Measurements from ENCODE around the gene POGZ. TPM values are rescaled to one million over a fixed set of nuclear protein-coding genes. Genes with fewer than 3 reads are reported as not detected.

POGZ gene
- total and polyA plus RNA-seq, 2 of the 4 experiments (the other 2 are of a cell fraction) = 20.8 to 33.5 TPM

- no peak overlapping the region for H3K18ac ChIP-seq (ENCODE audit: low read depth, low read length)
- H4K91ac ChIP-seq (ENCODE audit: insufficient read depth, low read depth, low read length) = no peak overlapping the region
- no peak overlapping the region for H3K23ac ChIP-seq (ENCODE audit: low read depth, low read length)
- H2BK5ac ChIP-seq (ENCODE audit: low read depth, low read length, poor library complexity, severe bottlenecking) = no peak overlapping the region
- H4K8ac ChIP-seq (ENCODE audit: low read depth in 2 of 2, low read length in 2 of 2) = no peak overlapping the region
- no peak overlapping the region for H3K27ac ChIP-seq (ENCODE audit: insufficient read depth, low read length)
- H3K9me3 ChIP-seq (ENCODE audit: control insufficient read depth, insufficient read depth, low read length) = no peaks in the 10 kb centered on the region
- no peak overlapping the region for H2BK120ac ChIP-seq (ENCODE audit: low read depth, low read length)
- peak overlapping the region; percentile 63 for H2AK9ac ChIP-seq (replicated peaks; ENCODE audit: low read depth, low read length, poor library complexity)
- H3K4ac ChIP-seq (ENCODE audit: low read depth, low read length) = no peak overlapping the region; the same call in 1 of the 2 replicates
- H4K20me1 ChIP-seq (ENCODE audit: insufficient read depth, low read length) = no peaks in the 10 kb centered on the region
- in situ Hi-C loops (cut with MboI; ENCODE audit: low sequenced_read_pairs) (no loop called here), intact Hi-C loops (cut with micrococcal nuclease) (no loop called here), dilution Hi-C loops (cut with HindIII; ENCODE audit: low sequenced_read_pairs, unreplicated experiment) (no loop called here)
- peak overlapping the region; percentile 54; the same call in 1 of the 2 replicates for H2AK5ac ChIP-seq (ENCODE audit: low read depth, low read length)
- no peak overlapping the region for H2BK20ac ChIP-seq (ENCODE audit: low read depth, low read length)
- no peak overlapping the region for H2AFZ ChIP-seq (replicated peaks; ENCODE audit: low read length, poor library complexity)
- H3K79me1 ChIP-seq (ENCODE audit: low read depth in 1 of 2, low read length in 2 of 2) = peaks cover 0 to 10% of the 10 kb centered on the region in 2 experiments; a peak in 1 of 4 replicates
- no peak overlapping the region for H3K9ac ChIP-seq (ENCODE audit: low read depth, low read length)
- no peak overlapping the region for H2BK15ac ChIP-seq (ENCODE audit: low read depth, low read length)
- no peak overlapping the region for H3K56ac ChIP-seq (ENCODE audit: extremely low read depth, insufficient read depth, low read length)
- no peak for ATAC-seq (ENCODE audit: low read depth)
- peaks cover 1% of the 10 kb centered on the region; the same call in 1 of the 2 replicates for H3K36me3 ChIP-seq (ENCODE audit: control insufficient read depth, insufficient read depth, low read length)
- 96% methylated on average over 9 of the region's 14 CpGs; no CpG with 5 or more reads in 1 of the 2 experiments for WGBS, 2 experiments (ENCODE audit: extremely low coverage in 2 of 2, insufficient read length in 1 of 2)
- no peak for DNase-seq
- peaks cover 8% of the 10 kb centered on the region for H3K9me1 ChIP-seq (ENCODE audit: insufficient read depth, low read length)
- ChIA-PET POLR2A (ENCODE audit: unreplicated experiment) (interaction anchor here (0.6 kb wide), 1 partner anchor 60 kb away, joined by 10 read pairs; no protein-coding TSS in a partner anchor), CTCF (no interaction called here)
- no peak overlapping the region for H3K4me2 ChIP-seq (ENCODE audit: low read depth, low read length)
- H3K4me1 ChIP-seq (ENCODE audit: control insufficient read depth, insufficient read depth, low read length) = peaks cover 14% of the 10 kb centered on the region
- peaks cover 4% of the 10 kb centered on the region for H3K27me3 ChIP-seq (ENCODE audit: control insufficient read depth, insufficient read depth, low read length)
- H3K4me3 ChIP-seq (ENCODE audit: insufficient read depth, low read depth, low read length) = no peak overlapping the region
- no TSS peak for BruUV-seq (replicated peaks)
- TF ChIP-seq RCOR1 (IDR thresholded peaks at IDR 0.05; ENCODE audit: insufficient replicate concordance, low read length) = no peak
- no peak for TF ChIP-seq RAD21 (IDR thresholded peaks at IDR 0.05; ENCODE audit: low read length)
- TF ChIP-seq POLR2A (IDR thresholded peaks at IDR 0.05; ENCODE audit: low read depth, low read length) = no peak
- no peak for TF ChIP-seq CEBPB (IDR thresholded peaks at IDR 0.05; ENCODE audit: low read depth, low read length)
- H3K14ac ChIP-seq (replicated peaks; ENCODE audit: low read depth, low read length) = no peak overlapping the region
- H4K5ac ChIP-seq (ENCODE audit: low read depth, low read length) = no peak overlapping the region
Observed at GRCh38 chr1:151373196-151373595, 86.1 kb downstream of the POGZ start.

All from IMR-90 (cell line).